Measurements from ENCODE around the gene ZNRF3.
"Not testable (repeated sequence)": the region's sequence is repeated elsewhere in the genome, so short reads cannot be mapped to it uniquely, and the experiment has no call there.

The ZNRF3 gene

GRCh38 chr22:28989912-28990311 is 106.5 kb downstream of the ZNRF3 start:
- no peak for DNase-seq

GRCh38 chr22:28992565-28993356 is 109.4 kb downstream of the ZNRF3 start:
- DNase-seq = no peak

- DNase-seq = no peak
These were observed 111.2 kb downstream of the ZNRF3 start for GRCh38 chr22:28994522-28994921.

GRCh38 chr22:28995551-28995950 is 112.2 kb downstream of the ZNRF3 start:
- DNase-seq = no peak

- DNase-seq = no peak
These were observed 114.0 kb downstream of the ZNRF3 start for GRCh38 chr22:28997342-28997741.

GRCh38 chr22:28998681-28999080 is 115.3 kb downstream of the ZNRF3 start:
- no peak for DNase-seq

GRCh38 chr22:28999510-28999909 is 116.1 kb downstream of the ZNRF3 start:
- no peak for DNase-seq

- DNase-seq = no peak
These were observed 116.7 kb downstream of the ZNRF3 start for GRCh38 chr22:28999919-29000556.

GRCh38 chr22:29000641-29001040 is 117.3 kb downstream of the ZNRF3 start:
- DNase-seq = no peak

GRCh38 chr22:29002603-29003002 is 119.2 kb downstream of the ZNRF3 start:
- DNase-seq = no peak

GRCh38 chr22:29003552-29003951 is 120.2 kb downstream of the ZNRF3 start:
- no peak for DNase-seq

GRCh38 chr22:29003975-29004646 is 120.7 kb downstream of the ZNRF3 start:
- DNase-seq = no peak

- DNase-seq = no peak
These were observed 121.4 kb downstream of the ZNRF3 start for GRCh38 chr22:29004647-29005371.

GRCh38 chr22:29005754-29006153 is 122.4 kb downstream of the ZNRF3 start:
- DNase-seq = not testable (repeated sequence)

- no peak for DNase-seq
These were observed 123.0 kb downstream of the ZNRF3 start for GRCh38 chr22:29006346-29006745.

GRCh38 chr22:29009148-29009547 is 125.8 kb downstream of the ZNRF3 start:
- DNase-seq = no peak

GRCh38 chr22:29011240-29012100 is 128.1 kb downstream of the ZNRF3 start:
- DNase-seq = no peak

GRCh38 chr22:29012101-29012433 is 128.7 kb downstream of the ZNRF3 start:
- DNase-seq = no peak

- DNase-seq = no peak
These were observed 129.6 kb downstream of the ZNRF3 start for GRCh38 chr22:29012952-29013351.

- no peak for DNase-seq
These were observed 130.9 kb downstream of the ZNRF3 start for GRCh38 chr22:29014293-29014692.

GRCh38 chr22:29014773-29015172 is 131.4 kb downstream of the ZNRF3 start:
- no peak for DNase-seq

Data from activated T-cell treated with anti-CD3 and anti-CD28 coated beads, Interleukin-2, amount 50 U/mL, for 1 hour (primary cell).